Neural cell (in vitro differentiated cells): Measurements from ENCODE around the gene GLI3.

Experiments
- EP300 ChIP-seq: fragments of 450-650 bp; conservative IDR thresholded peaks from 2 replicates; pipeline ENCODE4 v1.6.1; 2014; ENCODE audit warnings: antibody characterized with exemption, mild to moderate bottlenecking, moderate library complexity; ENCODE audit not compliant: poor library complexity, severe bottlenecking
- EZH2 ChIP-seq: fragments of 200-600, 300-800 bp; shearing (Covaris generic), sonication (generic); IDR thresholded peaks from 2 replicates; pipeline ENCODE4 v1.6.1; 2014; ENCODE audit warnings: antibody characterized with exemption, low read length, borderline replicate concordance, mild to moderate bottlenecking; ENCODE audit not compliant: insufficient read depth, poor library complexity, severe bottlenecking
- TAF1 ChIP-seq: IDR thresholded peaks from 2 replicates; pipeline ENCODE4 v1.6.1; 2012; ENCODE audit warnings: low read depth
- TF ChIP-seq, protein P1 (sequence below): fragments of 450-650 bp; IDR thresholded peaks from 2 replicates; pipeline ENCODE4 v1.5.1; 2014; ENCODE audit warnings: antibody characterized with exemption, mild to moderate bottlenecking, moderate library complexity; ENCODE audit not compliant: poor library complexity, severe bottlenecking
- TF ChIP-seq, protein P2 (sequence below): IDR thresholded peaks from 2 replicates; pipeline ENCODE4 v1.6.1; 2012; ENCODE audit warnings: borderline replicate concordance

DNA sequence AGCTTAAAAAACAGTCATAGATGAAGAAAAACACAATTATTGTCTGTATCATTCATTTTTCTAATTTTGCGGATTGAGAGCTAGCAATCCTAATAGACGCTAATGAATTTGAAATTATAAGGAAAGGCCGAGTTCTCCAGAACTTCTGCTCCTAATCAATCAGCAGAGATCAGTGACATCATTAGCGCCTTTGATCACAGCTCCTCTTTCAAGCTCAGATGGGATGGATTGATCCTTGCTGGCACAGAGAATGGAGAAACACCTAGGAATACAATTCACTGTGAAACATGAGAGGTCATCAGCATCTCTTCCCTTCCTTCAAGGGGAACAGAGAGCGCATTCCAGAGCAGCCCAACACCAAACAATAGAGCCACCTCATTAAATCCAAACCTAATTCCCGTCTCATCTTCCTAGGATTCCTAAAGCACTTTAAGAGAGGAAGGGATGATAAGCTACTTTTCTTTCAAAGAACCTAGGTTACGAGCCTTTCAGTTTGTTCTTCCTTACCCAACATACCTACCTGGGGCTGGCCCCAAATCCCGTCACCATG is 24.4 kb downstream of the GLI3 start:
- no peak for TF ChIP-seq EP300
- TF ChIP-seq TAF1, result no peak
- TF ChIP-seq, protein P1, sequence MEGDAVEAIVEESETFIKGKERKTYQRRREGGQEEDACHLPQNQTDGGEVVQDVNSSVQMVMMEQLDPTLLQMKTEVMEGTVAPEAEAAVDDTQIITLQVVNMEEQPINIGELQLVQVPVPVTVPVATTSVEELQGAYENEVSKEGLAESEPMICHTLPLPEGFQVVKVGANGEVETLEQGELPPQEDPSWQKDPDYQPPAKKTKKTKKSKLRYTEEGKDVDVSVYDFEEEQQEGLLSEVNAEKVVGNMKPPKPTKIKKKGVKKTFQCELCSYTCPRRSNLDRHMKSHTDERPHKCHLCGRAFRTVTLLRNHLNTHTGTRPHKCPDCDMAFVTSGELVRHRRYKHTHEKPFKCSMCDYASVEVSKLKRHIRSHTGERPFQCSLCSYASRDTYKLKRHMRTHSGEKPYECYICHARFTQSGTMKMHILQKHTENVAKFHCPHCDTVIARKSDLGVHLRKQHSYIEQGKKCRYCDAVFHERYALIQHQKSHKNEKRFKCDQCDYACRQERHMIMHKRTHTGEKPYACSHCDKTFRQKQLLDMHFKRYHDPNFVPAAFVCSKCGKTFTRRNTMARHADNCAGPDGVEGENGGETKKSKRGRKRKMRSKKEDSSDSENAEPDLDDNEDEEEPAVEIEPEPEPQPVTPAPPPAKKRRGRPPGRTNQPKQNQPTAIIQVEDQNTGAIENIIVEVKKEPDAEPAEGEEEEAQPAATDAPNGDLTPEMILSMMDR, result no peak
- TF ChIP-seq, protein P2, sequence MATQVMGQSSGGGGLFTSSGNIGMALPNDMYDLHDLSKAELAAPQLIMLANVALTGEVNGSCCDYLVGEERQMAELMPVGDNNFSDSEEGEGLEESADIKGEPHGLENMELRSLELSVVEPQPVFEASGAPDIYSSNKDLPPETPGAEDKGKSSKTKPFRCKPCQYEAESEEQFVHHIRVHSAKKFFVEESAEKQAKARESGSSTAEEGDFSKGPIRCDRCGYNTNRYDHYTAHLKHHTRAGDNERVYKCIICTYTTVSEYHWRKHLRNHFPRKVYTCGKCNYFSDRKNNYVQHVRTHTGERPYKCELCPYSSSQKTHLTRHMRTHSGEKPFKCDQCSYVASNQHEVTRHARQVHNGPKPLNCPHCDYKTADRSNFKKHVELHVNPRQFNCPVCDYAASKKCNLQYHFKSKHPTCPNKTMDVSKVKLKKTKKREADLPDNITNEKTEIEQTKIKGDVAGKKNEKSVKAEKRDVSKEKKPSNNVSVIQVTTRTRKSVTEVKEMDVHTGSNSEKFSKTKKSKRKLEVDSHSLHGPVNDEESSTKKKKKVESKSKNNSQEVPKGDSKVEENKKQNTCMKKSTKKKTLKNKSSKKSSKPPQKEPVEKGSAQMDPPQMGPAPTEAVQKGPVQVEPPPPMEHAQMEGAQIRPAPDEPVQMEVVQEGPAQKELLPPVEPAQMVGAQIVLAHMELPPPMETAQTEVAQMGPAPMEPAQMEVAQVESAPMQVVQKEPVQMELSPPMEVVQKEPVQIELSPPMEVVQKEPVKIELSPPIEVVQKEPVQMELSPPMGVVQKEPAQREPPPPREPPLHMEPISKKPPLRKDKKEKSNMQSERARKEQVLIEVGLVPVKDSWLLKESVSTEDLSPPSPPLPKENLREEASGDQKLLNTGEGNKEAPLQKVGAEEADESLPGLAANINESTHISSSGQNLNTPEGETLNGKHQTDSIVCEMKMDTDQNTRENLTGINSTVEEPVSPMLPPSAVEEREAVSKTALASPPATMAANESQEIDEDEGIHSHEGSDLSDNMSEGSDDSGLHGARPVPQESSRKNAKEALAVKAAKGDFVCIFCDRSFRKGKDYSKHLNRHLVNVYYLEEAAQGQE, result no peak
- TF ChIP-seq EZH2, result no peak
